NCI-H146 treated with DMSO at 0.1 percent for 48 hours (cell line): ENCODE results near the gene SERPINA4.

Experiments used
- DNase-seq: peaks from one replicate; lab custom pipeline; 2025; ENCODE audit not compliant: unreplicated experiment; lab: John Stamatoyannopoulos, UW

The SERPINA4 gene

DNA sequence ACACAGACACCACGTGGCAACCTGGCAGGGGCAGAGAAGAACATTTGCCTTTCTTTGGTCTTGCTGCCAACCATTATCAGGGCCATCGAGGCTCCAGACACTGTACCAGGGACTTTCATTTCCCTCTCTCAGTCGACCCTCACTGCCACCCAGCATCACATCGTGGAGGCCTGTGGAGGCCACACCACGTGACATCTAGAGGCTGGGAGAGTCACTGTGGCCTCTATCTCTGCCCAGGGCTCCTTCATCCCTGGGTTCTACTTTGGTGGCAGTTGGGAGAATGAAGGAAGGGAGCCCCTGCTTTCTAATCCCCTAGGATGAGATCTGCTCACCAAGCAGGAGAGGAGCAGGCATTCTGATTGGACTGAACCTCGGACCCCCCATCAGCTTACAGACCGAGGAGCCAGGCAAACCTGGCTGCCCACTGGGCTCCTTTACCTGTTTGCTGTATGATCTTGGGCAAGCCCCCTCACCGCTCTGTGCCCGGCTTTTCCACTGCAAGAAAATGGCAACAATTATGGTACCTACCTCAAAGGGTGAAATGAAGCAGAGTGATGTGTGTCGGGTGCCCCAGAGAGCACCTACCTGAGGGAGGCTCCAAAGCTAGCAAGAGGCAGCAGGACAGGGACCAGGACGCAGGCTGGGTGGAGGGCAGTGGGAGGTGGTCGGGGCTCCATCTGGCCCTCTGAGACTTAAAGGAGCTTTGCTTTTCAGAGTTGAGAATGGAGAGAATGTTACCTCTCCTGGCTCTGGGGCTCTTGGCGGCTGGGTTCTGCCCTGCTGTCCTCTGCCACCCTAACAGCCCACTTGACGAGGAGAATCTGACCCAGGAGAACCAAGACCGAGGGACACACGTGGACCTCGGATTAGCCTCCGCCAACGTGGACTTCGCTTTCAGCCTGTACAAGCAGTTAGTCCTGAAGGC, 52.7 kb downstream of the SERPINA4 start:
- DNase-seq: no peak

DNA sequence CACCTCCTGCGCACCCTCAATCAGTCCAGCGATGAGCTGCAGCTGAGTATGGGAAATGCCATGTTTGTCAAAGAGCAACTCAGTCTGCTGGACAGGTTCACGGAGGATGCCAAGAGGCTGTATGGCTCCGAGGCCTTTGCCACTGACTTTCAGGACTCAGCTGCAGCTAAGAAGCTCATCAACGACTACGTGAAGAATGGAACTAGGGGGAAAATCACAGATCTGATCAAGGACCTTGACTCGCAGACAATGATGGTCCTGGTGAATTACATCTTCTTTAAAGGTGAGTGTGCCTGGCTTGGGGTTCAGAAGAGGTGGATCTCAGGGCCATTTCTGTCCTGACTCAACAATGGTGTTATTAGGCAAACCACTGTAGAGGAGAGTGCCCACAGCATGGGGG, 53.6 kb downstream of the SERPINA4 start:
- DNase-seq: no peak

DNA sequence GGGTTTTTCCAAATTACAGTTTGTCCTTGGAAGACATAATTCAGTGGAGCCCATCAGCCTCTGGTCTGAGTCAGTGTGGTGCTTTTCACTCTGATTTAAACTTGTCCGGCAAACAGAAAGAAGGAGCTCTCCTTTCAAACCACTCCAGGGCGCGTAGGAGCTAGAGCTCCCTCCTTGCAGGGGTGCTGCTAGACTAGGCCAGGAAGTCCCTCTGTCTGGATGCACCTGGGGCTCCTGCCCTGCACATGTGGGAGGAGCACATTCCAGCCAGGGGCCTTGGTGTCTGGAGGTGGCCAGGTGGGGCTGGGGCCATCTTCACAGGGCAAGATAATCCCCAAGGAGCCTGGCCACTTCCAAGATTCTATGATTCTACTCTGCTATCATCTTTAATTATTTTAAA, 54.0 kb downstream of the SERPINA4 start:
- no peak for DNase-seq

DNA sequence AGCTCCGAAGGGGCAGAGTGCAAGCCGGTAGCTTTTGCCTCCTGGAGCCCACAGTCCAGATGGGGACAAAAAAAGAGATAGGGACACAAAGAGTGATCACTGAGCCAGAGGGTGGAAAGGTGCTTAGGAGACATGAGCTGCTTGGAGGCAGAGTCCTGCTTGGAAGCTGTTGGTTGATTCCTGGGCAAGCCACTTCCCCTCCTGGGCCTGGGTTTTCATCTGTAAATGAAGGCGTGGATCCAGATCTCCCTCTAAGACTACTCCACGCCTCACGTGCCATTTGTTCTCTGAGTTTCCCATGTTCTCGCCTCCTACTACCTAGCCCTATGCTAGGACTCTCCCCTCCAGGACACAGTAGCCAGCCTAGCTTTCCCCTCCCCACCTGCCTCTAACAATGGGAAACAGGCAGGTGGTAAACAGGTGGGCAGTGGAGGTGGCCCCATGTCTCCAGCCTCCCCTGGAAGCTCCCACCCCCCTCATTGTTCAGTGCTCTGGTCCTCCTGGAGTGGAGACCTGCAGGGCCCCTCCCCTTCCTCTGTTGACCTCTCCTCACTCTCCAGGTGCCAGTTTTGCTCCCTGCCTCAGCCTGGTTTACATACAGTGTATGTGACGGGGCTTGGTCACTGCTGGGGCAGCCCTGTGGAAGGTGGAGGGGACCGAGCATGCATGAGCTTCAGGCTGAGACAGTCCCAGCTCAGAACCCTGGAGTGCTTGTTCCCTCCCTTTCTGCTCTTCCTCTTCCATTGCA, 54.8 kb downstream of the SERPINA4 start:
- no peak for DNase-seq

DNA sequence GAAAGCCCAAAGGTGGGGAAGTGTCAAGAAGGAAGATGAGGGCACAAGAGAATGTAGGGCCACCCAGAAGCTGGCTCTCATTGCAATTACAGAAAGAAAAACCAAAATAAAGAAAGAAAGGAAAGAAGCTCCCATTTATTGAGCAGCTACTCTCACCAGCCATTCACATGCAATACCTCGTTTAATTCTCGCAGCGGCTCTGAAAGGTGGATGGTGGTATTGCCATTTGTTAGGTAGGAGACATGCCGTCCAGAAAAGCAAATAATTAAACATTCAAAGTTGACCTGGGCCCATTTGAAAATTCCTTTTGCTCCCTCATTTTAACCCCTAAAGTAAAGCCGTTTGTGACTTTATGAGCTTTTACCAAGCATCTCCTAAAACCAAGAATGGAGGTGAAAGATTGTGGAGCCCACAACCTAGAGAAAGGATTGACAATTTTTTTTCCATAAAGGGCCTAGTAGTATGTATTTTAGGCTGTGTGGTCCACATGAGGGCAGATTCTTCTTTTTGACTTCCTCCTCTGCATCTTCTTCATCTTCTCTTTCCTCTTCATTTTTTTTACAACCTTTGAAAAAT, 56.2 kb downstream of the SERPINA4 start:
- no peak for DNase-seq

DNA sequence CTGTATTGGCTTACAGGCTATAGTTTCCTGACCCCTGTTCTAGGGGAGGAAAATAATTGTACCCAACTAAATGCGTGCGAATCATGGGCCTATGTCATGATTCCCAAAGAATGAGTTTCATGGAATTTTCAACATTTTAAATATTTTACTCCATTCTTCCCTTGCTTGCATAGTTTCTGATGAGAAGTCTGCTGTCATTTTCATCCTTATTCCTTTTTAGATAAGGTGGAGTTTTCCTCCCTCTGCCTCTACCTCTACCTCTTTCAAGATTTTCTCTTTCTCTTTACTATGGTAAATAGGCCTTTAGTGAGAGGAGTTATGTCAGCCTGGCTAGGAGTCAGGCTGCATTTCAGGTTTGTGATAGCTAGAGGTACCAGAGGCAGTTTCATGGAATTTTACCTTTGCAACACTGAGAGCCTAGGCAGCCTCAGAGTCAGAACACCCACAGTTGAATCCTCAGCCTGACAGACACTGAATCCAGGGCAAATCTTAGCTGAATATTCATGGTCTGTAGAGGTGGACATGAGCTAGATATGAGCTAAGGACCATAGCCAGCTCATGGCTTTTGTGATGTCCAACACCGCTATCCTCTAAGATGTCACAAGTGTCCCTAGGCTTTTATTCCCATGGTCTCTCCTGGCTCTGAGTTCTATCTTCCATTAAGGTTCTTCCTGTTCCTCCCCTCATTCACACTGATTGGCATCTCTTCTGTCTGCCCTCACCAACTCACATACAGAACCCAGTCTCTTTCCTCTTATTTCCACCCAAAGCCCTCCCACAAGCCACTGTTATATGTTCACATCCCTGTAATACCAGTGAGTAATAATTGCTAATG, 57.0 kb downstream of the SERPINA4 start:
- DNase-seq: no peak

DNA sequence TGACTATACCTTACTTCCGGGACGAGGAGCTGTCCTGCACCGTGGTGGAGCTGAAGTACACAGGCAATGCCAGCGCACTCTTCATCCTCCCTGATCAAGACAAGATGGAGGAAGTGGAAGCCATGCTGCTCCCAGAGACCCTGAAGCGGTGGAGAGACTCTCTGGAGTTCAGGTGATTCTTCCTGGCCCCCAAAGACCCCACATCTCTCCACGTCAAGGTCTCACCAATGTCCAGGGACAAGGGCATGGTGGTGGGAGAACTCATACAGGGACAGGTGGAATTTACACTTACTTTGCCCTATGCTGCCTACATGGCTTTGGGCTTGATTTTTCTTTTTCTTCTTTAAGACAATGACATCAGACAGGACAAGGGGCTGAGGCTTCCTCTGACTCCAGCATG, 58.1 kb downstream of the SERPINA4 start:
- no peak for DNase-seq
